ENCODE results near the gene NUP210. TPM values are rescaled to one million over a fixed set of nuclear protein-coding genes. Genes with fewer than 3 reads are reported as not detected.

NUP210 gene
- total and polyA plus RNA-seq, 8 donors = 16.0 to 23.5 (median 18.1) TPM

DNA sequence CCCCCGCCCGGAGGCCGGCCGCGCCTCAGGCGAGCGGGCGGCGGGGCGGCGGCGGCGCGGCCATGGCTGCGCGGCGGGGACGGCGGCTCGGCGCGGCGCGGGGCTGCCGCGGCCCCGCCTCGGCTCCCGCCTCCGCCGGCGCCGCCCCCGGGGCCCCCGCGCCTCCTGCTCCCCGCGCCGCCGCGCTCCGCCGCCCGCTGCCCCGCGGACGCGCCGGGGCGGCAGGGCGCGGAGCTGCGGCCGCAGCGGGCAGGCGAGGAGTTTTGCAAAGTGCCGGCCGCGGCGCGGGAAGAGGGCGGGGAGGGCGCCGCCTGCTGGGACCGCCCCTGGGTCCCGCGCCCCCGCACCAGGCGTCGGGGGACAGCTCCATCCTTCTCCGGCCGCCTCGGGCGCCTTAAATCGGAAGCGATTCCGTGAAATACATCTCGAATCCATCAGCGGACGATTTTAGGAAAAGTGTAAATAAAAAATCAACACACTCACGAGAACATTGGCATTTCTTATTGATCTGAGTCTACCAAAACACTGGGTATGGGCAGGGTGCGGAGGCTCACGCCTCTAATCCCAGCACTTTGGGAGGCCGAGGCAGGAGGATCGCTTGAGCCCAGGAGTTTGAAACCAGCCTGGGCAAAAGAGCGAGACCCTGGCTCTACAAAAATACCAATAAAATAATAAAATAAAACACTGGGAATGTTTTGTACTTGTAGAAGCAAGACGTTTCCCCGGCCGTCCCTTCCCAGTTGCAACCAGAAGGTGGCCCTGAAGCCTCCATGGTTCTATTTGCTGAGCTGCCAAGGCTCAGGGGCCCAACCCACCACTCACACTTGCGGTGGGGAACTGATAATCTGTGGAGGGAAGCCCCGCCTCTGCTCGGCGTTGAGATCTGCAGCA is 136.9 kb downstream of the NUP210 start:
- Histone ChIP-seq H3K27ac (no peak overlapping the region), H3K36me3 (no peaks in the 10 kb centered on the region), H3K4me1 (peaks cover 7 to 13% of the 10 kb centered on the region in 2 donors), H3K27me3 (peaks cover 18 to 89% of the 10 kb centered on the region in 2 donors), H3K9me3 (peaks cover 0 to 18% of the 10 kb centered on the region in 2 donors), H3K4me3 (peak overlapping the region; percentile 17 to 36)
- DNase-seq (peak in 1 of 4 donors; percentile 10), ATAC-seq (peak; percentile 64)
- intact Hi-C loops (cut with DNase I) = no loop called here
- TF ChIP-seq, protein P1, sequence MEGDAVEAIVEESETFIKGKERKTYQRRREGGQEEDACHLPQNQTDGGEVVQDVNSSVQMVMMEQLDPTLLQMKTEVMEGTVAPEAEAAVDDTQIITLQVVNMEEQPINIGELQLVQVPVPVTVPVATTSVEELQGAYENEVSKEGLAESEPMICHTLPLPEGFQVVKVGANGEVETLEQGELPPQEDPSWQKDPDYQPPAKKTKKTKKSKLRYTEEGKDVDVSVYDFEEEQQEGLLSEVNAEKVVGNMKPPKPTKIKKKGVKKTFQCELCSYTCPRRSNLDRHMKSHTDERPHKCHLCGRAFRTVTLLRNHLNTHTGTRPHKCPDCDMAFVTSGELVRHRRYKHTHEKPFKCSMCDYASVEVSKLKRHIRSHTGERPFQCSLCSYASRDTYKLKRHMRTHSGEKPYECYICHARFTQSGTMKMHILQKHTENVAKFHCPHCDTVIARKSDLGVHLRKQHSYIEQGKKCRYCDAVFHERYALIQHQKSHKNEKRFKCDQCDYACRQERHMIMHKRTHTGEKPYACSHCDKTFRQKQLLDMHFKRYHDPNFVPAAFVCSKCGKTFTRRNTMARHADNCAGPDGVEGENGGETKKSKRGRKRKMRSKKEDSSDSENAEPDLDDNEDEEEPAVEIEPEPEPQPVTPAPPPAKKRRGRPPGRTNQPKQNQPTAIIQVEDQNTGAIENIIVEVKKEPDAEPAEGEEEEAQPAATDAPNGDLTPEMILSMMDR (IDR thresholded peaks at IDR 0.05) = no peak

DNA sequence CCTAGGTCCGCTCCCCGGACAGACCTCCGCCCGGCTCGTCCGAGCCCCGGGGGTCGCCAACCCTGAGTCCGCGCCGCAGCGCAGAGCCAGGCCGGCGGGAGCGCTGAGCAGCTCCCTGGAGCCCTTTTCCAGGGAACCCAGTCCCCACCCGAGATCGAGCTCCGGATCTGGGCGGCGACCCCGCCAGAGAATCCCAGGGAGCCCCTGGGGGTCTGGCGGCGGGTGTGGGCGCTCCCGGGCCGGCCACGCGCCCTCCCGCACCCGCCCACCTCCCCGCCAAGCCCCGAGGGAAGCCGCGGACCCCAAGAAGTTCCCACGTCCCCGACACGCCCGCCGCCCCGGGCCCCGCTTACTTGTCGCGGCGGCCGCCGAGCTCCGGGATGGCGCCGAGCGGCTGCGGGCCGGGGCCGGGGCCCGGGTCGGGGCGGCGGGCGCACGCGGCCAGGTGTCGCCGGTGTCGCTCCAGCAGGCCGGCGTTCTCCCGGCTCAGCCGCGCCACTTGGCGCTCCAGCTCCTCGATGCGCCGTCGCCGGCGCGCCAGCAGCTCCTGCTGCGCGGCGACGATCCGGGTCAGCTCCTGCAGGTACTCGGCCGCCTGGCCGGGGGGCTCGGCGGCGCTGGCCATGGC is 137.7 kb downstream of the NUP210 start:
- Histone ChIP-seq H3K4me3 (peak overlapping the region; percentile 24 to 36), H3K36me3 (no peaks in the 10 kb centered on the region), H3K27me3 (peaks cover 18 to 97% of the 10 kb centered on the region in 2 donors), H3K4me1 (peaks cover 7 to 13% of the 10 kb centered on the region in 2 donors), H3K27ac (peak overlapping the region in 1 of 2 donors; percentile 23), H3K9me3 (peaks cover 0 to 18% of the 10 kb centered on the region in 2 donors)
- ATAC-seq (no peak), DNase-seq (no peak)
- intact Hi-C loops (cut with DNase I) = no loop called here
- TF ChIP-seq, protein P1 (IDR thresholded peaks at IDR 0.05) = no peak

DNA sequence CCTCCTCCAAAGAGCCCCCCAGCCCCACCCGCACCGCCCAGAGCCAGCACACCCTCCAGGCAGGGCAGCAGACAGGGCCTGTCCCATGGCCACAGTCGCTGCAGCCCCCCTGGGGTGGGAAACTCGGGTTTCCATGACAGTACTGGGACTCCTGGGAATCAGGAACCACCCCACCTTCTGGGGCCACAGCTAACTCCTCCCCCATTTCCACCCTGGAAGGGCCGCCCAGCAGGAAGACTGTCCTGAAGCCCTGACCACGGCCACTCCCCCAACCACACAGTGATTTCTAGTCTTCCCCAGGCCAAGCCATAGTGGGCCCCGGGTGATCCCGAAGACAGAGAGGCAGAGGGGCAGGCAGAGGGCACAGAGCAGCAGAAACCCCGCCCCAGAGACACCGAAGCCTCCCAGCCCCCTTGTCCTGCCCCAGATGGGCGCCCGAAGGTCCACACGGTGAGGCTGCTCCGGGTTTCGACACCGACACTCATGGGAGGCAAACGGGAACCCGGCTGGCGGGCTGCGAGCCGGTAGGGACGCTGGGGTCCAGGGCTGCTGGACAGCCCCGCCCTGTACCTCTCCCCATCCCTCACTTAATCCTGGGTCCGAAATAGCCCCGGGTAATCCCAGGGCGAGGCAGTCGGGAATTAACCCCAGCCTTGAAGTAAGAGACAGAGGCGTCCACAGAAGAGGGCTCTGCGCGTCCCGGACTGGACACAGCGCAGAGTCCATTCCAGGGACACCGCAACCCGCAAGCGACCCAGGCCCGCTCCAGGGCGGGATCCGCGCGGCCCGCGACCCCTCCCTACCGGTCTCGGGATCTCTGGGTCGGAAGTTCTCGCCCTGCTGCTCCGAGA is 138.4 kb downstream of the NUP210 start:
- TF ChIP-seq, protein P1 (IDR thresholded peaks at IDR 0.05) = no peak
- Histone ChIP-seq H3K27ac (peak overlapping the region in 1 of 2 donors; percentile 23), H3K36me3 (no peaks in the 10 kb centered on the region), H3K27me3 (peaks cover 18 to 96% of the 10 kb centered on the region in 2 donors), H3K4me1 (peaks cover 7 to 13% of the 10 kb centered on the region in 2 donors), H3K9me3 (peaks cover 0 to 12% of the 10 kb centered on the region in 2 donors), H3K4me3 (peak overlapping the region; percentile 24 to 36)
- intact Hi-C loops (cut with DNase I) = no loop called here
- DNase-seq (peak in 1 of 4 donors; percentile 45), ATAC-seq (peak; percentile 70)

DNA sequence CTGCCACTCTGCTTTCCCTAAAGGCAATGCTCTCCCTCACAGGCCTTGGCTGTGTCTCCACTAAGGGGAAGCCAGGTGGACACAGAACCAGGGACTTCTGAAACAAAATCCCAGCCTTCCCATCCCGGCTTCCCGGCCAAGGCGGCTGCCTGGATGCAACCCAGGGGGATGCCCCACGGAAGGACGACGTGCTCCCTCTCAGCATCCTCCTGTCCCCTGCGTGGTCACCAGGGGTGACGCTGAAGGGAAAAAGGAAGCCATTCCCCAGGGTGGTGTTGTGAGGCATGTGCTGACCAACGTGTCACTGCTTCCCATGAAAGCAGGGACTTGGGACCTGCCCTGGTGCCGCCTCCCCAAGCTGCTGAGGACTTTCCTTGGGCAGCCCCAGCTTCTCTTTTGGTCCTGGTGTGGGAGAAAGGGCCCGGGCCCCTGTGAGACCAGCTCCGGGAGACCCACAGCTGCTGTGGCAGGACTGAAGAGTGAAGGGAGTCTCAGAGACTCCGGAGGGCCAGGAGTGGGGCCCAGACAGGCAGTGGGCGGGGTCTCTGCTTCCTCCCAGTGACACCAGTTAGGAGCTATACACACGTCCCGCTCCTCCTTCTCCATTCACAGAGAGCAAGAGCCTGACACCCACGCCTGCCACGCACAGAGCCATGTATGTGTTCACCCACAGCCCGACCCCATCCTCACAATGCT is 139.2 kb downstream of the NUP210 start:
- no peak for DNase-seq
- Histone ChIP-seq H3K36me3 (no peaks in the 10 kb centered on the region), H3K4me3 (no peak overlapping the region), H3K9me3 (peaks cover 0 to 6% of the 10 kb centered on the region in 2 donors), H3K27me3 (peaks cover 18 to 94% of the 10 kb centered on the region in 2 donors), H3K27ac (no peak overlapping the region), H3K4me1 (peaks cover 7 to 13% of the 10 kb centered on the region in 2 donors)
- intact Hi-C loops (cut with DNase I) = no loop called here
- TF ChIP-seq, protein P1 (IDR thresholded peaks at IDR 0.05) = no peak
- ATAC-seq = peak; percentile 4
